ENCODE results near the gene ANO3.

ANO3 gene

DNA sequence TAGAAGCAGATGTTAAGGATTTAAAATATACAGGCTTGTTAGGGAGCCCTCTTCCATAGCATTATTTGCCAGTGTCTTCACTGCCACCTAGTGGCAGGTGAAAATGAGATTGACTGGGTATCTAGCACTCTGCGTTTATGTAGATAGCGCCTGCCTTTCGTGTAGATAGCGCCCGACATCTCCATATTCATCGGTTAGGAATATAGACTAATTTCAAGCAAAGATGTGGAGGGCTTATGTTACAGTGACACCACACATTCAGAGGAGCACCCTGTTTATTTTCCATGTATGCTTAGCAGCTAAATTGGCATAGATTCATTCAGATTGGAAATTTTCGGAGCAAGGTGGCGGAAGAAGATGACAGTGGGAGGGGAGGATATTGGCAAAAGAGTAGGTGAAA, 318.0 kb downstream of the ANO3 start:
- no peak for DNase-seq

DNA sequence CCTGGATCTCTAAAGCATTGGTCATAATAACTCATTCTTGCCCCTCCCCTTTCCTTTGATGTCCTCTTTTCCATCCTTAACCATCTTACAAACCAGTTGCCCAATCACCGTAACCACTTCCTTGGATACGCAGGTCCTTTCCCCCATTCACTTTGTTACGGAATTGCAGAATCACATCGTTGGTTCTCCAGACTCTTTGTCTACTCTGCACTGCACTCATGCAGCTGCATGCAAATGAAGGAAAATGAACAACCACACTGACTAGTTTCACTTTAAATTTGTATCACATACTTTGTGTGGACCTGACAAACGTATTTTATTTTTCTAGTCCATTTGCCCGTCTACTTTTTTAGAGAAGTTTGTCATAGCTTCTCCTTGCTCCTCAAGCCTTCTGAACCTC, 320.0 kb downstream of the ANO3 start:
- DNase-seq, result no peak

DNA sequence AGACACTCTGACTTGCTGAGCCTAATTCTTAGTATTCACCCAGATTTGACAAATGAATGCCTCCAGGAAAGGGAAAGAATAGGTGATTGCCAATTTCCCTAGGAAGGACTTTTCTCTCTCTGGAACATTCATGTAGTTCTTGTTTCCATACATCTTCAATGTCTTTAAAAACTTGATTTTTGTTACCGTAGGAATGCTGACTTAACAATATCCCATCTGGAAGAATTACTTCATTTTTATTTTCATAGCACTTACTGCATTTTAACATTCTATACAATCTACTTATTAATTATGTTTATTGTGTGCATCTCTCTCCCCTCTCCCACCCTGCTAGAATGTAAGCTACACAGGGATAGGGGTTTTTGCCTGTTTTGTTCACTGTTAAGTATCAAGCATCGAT, 323.4 kb downstream of the ANO3 start:
- no peak for DNase-seq

DNA sequence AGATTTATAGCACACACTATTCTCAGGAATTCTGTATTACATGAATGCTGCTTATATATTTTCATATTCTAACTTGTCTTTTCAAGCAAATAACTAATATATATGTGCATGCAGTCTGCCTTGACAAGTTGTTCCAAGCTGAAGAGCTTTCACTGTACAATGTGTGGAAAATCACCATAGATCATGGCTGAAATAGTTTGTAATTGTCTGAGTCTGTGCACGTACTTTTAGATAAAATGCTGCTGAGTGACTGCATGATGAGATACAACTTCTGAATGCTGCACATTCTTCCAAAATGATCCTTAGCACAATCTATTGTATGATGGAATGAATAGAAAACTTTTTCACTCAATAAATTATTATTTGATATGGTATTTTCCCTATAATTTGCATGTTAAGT, 331.0 kb downstream of the ANO3 start:
- no peak for DNase-seq

DNA sequence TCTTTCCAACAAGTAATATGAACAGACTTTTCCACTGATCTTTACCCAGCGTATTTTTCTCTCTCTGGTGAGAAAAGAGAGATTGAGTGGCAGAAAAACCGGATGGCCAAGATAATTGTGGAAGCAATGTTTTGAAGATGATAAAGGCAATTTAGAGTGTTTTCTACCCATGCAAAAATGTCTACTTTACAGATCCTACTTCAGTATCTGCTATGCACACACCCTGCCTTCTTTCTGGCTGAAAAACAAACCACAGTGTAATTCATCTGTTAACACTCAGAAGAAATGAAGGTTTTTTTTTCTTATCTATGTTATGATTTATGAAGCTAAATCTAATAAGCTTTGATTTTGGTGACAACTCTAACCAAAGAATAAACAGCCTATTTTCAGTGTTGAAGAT, 333.1 kb downstream of the ANO3 start:
- no peak for DNase-seq

DNA sequence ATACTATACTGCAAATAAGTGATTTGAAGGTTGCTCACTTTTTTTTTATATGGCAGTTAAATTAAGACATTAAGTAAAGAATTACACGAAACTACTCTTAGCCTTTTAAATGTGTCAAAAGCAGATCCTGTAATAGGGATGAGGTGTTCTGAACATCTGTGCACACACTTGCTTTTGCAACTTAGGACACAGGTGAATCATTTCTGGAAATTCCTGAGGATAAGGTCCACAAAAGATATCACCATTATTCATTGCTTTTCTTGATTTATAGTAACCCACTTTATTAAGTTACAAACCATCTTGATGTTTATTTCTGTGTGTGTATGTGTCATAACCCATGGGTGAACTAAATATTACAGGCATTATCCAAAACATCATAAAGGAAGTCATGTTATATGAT, 334.0 kb downstream of the ANO3 start:
- DNase-seq, result no peak

DNA sequence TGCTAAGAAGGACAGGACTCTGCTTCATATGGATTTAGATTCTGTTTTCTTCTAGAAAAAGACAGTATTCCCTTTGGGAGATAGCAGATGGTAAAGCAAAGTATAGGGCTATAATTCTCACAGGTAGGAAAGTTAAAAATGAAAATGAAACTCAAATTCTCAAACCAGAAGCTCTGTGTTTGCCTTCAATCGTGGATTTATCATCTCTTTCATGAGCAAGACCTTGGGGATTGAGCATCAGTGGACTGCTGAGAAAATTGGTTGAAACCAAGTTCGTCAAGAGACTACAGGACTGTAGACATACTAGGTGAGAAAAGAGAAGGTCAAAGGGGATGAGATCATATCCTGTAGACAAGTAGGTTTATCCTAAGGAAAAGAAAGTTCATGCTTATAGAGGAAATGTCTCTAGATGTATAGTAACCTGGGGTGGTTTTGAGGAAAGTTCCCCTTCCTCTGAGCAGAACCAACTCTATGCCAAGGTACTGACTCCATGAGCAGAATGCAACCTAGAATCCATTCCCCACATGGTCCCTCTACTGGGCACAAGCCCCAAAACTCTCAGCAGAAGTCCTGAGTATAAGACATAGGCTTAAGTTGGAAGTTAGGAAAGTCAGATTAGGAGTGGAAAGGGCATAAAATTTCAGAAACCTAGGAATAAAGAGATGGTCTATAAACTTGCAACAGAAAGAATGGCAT, 343.5 kb downstream of the ANO3 start:
- DNase-seq, result no peak

DNA sequence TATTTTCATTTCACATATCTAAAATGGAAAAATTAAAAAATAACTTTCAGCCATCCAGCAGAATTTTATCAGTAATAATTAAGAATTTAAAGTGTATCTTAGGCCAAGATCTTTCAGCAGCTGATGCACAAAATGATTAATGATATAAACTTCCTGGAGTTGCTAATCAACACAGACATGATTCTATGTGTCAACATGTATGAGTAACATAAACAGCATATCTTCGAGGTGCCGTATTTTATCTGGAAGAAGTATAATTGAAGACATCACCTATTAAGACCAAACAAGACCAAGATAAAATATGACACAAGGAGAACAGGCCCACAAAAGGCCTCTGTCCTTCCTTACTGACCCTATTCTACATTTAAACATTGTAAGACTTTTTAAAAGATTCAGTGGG, 344.7 kb downstream of the ANO3 start:
- DNase-seq, result no peak

DNA sequence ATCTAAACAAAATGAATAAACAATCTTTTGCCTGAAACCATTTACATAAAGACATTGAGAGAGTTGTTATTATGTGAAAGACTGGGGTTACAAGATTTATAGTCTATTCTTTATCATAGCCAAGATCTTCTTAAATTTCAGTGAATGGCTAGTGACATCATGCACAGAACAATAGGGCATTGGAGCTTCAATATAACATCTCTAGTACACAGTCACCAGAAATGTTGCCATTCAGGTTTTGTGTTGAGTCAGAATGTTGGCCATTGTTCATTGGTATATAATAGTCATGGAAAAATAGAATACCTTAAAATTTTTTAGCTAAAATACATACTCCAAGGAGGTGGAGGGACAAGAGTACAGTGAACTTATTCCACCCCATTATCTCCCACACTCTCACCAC, 345.6 kb downstream of the ANO3 start:
- no peak for DNase-seq

DNA sequence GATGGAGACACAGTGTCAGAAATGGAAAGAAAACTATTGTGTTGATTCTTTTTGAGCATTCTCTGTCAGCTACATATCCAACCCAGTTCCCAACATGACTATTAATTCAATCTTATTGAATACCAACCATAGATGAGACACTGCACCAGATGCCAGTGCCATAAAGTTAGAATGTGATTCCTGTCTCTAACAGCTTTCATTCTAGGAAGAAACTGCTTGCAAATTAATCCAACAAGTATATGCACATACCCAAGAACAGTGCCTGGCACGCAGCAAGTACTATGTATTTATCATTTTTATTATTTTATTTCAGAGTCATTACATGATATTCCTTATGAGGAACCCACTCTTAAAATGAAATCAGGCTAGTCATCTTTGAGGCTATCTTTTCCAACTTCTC, 355.4 kb downstream of the ANO3 start:
- no peak for DNase-seq

DNA sequence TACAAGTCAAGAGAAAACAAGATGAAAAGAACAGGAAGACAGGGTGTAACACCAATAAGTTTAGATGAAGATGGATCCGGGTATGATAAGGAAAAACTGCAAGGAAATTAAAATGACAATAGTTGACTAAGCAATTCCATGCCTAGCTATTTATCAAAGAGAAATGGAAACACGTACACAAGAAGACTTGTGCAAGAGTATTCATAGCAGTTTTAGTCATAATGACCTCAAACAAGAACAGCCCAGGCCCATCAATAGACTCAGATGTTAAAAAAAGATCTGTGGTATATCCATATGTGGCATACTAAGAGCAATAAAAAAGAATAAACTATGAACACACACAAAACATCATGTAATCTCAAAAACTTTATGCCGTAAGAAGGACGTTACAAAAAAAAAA, 356.8 kb downstream of the ANO3 start:
- DNase-seq, result no peak

DNA sequence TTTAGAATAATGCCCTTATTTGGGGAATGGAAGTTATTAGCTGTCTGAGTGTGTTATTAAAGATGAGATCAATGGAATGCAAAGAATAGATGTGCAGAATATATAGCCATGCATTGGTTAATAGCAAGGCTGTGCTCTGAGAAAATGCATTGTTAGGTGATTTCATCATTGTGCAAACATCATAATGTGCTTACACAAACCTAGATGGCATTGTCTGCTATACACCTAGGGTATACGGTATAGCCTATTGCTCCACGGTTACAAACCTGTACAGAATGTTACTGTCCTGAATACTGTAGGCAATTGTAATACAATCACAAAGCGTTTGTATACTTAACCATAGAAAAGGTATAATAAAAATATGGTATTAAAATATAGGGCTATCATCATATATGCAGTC, 364.4 kb downstream of the ANO3 start:
- DNase-seq, result no peak

DNA sequence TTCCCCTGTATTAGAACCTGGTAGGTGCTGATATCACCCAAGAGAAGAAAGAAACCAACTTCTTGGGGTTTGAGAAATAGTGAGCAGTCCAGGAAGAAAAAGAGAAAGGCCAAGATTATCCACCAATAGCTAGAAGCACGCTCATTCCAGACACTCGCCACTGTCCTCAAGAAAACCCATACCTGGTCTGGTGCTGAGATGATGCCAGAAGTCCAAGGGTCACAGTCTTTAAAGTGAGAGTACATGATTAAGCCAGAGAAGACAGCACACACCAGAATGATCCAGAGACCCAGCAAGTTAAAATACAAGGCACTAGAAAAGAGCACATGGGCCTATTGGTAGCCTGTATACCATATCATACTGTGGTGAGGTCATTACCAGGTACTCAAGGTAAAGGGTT, 366.3 kb downstream of the ANO3 start:
- DNase-seq, result no peak

DNA sequence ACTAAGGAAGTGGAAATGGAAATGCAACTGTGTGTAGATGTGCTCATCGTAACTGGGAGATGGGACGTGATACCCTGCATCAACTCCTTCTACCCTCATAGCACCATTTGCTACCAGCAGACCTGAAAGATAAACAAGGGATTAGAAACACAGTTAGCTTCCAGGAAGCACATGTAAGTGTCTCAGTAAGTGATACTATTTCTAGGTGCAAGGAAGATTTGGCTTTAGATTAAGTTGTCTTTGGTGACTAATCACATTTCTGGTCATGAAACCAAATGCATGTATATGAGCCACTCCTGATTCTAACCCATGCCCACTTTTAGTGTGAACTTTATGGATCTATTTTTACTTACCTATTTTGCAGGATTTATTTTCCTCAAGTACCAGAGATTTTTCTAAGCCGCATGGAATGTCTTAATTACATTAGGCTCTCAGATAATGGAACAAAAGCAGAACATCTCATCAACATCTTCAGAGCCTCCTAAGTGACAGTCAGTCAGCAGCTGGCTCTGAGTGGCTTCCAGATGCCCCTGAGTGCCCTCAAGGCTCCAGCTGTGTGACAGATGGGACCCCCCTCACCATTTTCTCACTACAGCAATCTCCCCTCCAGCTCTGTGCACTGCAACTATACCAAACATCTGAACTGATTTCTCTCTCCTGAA, 368.8 kb downstream of the ANO3 start:
- DNase-seq, result no peak

DNA sequence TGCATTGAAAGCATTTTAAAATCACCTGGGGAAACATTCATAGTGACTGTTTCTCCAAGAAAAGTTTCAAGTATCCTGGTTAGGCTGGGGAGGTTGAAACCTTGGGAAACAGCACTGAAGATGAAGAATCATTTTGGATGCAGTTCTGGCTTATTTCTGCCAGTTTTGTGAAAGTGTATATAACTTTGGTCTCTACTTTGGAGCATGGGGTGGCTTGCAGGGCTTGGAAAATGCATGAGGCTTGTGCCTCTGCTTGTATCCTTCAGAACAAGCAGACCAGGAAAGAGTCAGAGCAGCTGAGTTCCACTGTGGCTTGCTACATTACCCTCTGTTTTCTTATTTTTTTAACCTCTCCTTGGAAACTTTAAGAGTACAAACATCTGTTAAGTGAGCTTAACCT, 370.5 kb downstream of the ANO3 start:
- no peak for DNase-seq

DNA sequence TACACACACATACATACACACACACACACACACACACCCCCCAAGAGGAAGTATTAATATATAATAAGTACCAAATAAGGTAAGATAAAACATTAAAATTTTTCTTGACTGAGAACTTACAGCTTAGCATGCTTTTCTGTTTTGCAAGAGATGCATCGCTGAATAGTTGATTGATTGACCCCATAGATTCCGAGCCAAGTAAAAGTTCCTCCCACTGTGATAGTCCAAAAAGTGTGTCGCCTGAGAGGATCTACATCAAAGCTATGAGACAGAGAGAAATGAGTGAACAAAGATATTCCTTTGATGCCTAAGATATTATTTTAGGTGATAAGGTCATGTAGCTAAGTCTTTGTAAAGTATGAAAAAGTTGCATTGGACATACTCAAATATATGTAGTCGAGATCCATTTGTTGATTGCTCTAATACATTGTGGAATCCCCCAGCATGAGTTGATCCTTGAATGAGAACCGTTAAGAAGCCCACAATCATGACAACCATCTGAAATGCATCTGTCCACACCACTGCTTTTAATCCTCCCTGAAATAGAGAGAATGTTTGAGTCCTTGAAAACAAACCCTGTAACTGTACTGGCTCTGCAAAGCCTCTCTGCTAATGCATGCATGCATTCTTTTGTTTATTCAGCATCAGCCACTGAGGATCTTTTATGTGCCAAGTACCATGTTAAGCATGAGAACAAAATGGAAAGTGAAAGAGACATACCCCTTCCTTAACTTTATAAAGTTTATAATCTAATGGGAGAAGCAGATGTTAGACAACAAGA, 371.7 kb downstream of the ANO3 start:
- no peak for DNase-seq

DNA sequence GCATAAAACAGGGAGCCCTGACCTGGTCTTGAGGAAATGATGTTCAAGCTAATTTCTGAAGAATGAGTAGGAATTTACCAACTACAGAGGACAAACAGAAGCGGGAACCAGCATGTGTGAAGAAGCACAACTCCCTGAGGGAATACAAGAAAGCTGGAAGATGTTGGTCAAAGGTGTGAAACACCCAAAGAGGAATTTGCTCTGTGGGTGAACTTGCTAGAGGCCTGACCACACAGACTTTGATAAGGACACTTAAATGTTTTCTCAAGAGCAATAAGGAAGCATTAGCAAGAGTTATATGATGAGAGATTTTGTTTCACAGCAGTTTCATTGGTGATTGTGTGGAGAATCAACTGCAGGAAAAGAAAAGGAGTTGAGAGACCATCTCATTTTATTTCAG, 372.3 kb downstream of the ANO3 start:
- no peak for DNase-seq

DNA sequence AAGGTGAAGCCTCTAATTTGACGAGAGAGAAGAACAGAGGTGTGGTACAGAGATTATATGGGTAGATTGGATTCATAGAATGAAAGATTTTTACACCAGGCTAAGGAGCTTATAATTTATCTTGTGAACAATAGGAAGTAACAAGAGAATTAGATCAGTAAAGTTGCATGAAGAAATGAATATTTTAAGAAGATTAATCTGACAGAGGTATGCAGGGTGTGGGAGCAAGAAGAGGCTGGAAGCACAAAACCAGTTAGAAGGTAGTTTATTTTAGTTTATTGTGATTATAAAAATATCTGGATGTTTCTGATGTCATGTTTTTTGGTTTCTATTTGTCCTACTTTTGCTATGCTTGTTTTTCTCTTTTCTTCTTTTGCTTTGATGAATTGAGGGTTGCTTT, 374.3 kb downstream of the ANO3 start:
- DNase-seq, result no peak

DNA sequence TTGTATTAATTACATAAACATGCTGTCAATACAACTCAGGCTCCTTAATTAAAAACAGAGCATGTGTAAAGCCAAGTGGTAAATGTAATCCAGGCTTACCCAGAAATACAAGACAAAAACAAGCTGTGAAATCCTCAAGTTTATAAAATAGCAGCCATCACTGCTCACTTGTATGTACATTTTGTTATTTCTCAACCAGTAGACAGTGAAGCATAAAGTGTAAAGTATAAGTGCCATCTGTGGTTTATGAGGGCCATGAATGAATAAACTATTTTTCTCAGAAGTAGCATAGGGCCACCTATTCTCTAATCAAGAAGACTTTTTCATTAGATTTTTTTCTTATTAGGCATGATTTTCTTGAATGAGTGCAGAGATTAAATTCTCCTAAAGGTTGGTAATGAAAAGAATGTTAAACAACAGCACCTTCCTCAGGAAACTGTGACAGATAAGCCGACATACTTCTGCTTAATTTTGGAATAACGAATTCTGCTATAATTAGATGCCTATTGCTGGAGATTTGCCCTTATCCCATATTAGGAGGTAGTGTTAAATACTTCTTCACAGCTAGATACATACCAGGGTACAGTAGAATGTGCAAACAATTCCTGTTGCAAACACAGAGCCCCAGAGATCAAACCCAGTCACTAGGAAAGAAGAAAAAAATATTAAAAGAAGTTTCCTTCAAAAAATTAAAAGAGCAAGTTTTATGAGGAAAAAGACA, 377.0 kb downstream of the ANO3 start:
- no peak for DNase-seq

DNA sequence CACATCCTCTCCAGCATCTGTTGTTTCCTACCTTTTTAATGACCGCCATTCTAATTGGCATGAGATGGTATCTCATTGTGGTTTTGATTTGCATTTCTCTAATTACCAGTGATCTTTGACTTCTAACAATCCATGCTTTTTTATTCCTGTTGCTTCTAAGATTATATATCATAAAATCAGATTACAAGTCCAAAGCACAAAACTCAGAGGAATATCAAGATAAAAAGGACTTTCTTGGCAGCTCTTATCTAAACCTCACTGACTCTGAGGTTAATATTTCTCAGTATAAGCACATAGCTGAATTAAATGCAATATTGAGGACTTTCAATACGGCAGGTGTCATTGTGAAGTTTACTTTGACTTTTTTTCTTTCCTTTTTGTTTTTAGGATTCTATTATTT, 378.6 kb downstream of the ANO3 start:
- no peak for DNase-seq

DNA sequence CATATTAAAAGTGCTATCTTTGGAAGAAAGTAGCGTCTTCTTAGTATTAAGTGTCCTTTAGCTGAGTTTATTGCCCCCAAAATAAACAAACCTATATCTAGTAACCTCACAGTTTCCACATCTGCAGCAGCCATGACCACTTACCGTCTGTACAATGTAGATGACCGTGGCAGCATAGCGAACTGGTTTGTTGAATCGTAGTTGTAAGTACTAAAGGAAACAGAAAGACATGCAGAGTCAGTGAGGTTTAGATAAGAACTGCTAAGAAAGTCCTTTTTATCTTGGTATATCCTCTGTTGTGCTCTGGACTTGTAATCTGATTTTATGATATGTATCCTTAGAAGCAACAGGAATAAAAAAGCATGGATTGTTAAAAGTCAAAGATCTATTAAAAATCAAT, 380.6 kb downstream of the ANO3 start:
- DNase-seq, result no peak

All from activated CD4-positive, alpha-beta T cell treated with anti-CD3 and anti-CD28 coated beads for 1 hour (primary cell).